ENCODE results near the gene OR6N2. TPM values are rescaled to one million over a fixed set of nuclear protein-coding genes. Genes with fewer than 3 reads are reported as not detected.

OR6N2 gene
- total and polyA plus RNA-seq, 9 of the 15 experiments (the other 6 are each of a cell fraction or from before 2014, with no cell fraction given), result not detected

DNA sequence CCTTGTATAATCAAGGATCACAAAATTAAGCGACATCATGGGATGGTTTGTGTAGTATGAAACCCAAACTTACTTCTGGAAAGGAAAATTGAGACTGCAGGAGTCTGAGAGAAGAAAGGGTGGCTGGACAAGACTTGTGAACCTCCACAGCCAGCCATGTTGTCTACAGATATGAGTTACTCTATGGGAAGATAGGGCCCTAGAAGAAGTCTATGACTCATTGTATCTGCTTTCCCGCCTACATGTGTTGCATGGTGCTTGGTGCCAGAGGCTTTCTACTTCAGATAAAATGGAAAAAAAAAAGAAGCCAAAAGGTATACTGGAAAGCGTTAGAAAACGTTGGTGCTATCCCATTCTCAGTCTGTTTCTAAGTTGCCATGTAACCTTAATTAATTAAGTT lies 18.7 kb upstream of the OR6N2 start (continued):
- TF ChIP-seq SAP30 (IDR thresholded peaks at IDR 0.05; ENCODE audit: borderline replicate concordance, insufficient read depth, low read depth, low read length, poor library complexity, severe bottlenecking) (no peak), CCNT2 (IDR thresholded peaks at IDR 0.05; ENCODE audit: borderline replicate concordance, extremely low read depth, insufficient read length, low read depth, low read length) (peak; percentile 24), FOXK2 (conservative IDR thresholded peaks at IDR 0.05 in 1 of 2, IDR thresholded peaks at IDR 0.05 in 1 of 2; ENCODE audit: low read depth in 2 of 2) (0 out of 4 replicates have a peak, but pooled peaks of 1 of the 2 experiments have one; percentile 26), MAZ (CRISPR knock-in tag; conservative IDR thresholded peaks at IDR 0.05 in 1 of 2, IDR thresholded peaks at IDR 0.05 in 1 of 2) (no peak), STAT5A (IDR thresholded peaks at IDR 0.05; ENCODE audit: borderline replicate concordance, low read length) (no peak), FOXP1 (CRISPR knock-in tag; IDR thresholded peaks at IDR 0.05) (no peak), SIRT6 (IDR thresholded peaks at IDR 0.05; ENCODE audit: low read depth, low read length) (no peak), KDM2B (CRISPR knock-in tag; IDR thresholded peaks at IDR 0.05) (no peak), ZFPM2 (CRISPR knock-in tag; IDR thresholded peaks at IDR 0.05) (no peak), MYBL2 (IDR thresholded peaks at IDR 0.05; ENCODE audit: low read depth) (no peak), MYBL2 (CRISPR knock-in tag; IDR thresholded peaks at IDR 0.05; ENCODE audit: borderline replicate concordance) (no peak), ARID2 (IDR thresholded peaks at IDR 0.05) (no peak), GABPB1 (CRISPR knock-in tag; IDR thresholded peaks at IDR 0.05) (no peak), ZNF76 (CRISPR knock-in tag; IDR thresholded peaks at IDR 0.05; ENCODE audit: borderline replicate concordance) (no peak)
- TF ChIP-seq, protein P1, sequence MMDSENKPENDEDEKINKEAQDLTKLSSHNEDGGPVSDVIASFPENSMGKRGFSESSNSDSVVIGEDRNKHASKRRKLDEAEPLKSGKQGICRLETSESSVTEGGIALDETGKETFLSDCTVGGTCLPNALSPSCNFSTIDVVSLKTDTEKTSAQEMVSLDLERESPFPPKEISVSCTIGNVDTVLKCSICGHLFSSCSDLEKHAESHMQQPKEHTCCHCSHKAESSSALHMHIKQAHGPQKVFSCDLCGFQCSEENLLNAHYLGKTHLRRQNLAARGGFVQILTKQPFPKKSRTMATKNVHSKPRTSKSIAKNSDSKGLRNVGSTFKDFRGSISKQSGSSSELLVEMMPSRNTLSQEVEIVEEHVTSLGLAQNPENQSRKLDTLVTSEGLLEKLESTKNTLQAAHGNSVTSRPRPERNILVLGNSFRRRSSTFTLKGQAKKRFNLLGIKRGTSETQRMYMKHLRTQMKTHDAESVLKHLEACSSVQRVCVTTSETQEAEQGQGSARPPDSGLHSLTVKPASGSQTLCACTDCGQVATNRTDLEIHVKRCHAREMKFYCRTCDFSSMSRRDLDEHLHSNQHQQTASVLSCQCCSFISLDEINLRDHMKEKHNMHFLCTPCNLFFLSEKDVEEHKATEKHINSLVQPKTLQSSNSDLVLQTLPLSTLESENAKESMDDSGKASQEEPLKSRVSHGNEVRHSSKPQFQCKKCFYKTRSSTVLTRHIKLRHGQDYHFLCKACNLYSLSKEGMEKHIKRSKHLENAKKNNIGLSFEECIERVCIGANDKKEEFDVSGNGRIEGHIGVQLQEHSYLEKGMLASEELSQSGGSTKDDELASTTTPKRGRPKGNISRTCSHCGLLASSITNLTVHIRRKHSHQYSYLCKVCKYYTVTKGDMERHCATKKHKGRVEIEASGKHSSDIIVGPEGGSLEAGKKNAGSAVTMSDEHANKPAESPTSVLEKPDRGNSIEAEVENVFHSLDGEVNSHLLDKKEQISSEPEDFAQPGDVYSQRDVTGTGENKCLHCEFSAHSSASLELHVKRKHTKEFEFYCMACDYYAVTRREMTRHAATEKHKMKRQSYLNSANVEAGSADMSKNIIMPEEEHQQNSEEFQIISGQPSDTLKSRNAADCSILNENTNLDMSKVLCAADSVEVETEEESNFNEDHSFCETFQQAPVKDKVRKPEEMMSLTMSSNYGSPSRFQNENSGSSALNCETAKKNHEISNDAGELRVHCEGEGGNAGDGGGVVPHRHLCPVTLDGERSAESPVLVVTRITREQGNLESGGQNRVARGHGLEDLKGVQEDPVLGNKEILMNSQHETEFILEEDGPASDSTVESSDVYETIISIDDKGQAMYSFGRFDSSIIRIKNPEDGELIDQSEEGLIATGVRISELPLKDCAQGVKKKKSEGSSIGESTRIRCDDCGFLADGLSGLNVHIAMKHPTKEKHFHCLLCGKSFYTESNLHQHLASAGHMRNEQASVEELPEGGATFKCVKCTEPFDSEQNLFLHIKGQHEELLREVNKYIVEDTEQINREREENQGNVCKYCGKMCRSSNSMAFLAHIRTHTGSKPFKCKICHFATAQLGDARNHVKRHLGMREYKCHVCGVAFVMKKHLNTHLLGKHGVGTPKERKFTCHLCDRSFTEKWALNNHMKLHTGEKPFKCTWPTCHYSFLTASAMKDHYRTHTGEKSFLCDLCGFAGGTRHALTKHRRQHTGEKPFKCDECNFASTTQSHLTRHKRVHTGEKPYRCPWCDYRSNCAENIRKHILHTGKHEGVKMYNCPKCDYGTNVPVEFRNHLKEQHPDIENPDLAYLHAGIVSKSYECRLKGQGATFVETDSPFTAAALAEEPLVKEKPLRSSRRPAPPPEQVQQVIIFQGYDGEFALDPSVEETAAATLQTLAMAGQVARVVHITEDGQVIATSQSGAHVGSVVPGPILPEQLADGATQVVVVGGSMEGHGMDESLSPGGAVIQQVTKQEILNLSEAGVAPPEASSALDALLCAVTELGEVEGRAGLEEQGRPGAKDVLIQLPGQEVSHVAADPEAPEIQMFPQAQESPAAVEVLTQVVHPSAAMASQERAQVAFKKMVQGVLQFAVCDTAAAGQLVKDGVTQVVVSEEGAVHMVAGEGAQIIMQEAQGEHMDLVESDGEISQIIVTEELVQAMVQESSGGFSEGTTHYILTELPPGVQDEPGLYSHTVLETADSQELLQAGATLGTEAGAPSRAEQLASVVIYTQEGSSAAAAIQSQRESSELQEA (IDR thresholded peaks at IDR 0.05; ENCODE audit: low read depth), result no peak
- TF ChIP-seq, protein P2, sequence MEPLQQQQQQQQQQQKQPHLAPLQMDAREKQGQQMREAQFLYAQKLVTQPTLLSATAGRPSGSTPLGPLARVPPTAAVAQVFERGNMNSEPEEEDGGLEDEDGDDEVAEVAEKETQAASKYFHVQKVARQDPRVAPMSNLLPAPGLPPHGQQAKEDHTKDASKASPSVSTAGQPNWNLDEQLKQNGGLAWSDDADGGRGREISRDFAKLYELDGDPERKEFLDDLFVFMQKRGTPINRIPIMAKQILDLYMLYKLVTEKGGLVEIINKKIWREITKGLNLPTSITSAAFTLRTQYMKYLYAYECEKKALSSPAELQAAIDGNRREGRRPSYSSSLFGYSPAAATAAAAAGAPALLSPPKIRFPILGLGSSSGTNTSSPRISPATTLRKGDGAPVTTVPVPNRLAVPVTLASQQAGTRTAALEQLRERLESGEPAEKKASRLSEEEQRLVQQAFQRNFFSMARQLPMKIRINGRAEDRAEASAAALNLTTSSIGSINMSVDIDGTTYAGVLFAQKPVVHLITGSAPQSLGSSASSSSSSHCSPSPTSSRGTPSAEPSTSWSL (CRISPR knock-in tag; IDR thresholded peaks at IDR 0.05; ENCODE audit: borderline replicate concordance), result no peak
- TF ChIP-seq, protein P3, sequence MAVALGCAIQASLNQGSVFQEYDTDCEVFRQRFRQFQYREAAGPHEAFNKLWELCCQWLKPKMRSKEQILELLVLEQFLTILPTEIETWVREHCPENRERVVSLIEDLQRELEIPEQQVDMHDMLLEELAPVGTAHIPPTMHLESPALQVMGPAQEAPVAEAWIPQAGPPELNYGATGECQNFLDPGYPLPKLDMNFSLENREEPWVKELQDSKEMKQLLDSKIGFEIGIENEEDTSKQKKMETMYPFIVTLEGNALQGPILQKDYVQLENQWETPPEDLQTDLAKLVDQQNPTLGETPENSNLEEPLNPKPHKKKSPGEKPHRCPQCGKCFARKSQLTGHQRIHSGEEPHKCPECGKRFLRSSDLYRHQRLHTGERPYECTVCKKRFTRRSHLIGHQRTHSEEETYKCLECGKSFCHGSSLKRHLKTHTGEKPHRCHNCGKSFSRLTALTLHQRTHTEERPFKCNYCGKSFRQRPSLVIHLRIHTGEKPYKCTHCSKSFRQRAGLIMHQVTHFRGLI (CRISPR knock-in tag; IDR thresholded peaks at IDR 0.05), result no peak

All from K562 (cell line).